ENCODE data around the gene ZBTB38. TPM values are rescaled to one million over a fixed set of nuclear protein-coding genes. Genes with fewer than 3 reads are reported as not detected.
A peak's percentile ranks its signal among the peaks of the same experiment; 100 is the strongest.

ZBTB38 gene
- total and polyA plus RNA-seq, 2 donors (not counting 1 experiment from before 2014, with no cell fraction given): 96.0 to 191 TPM

DNA sequence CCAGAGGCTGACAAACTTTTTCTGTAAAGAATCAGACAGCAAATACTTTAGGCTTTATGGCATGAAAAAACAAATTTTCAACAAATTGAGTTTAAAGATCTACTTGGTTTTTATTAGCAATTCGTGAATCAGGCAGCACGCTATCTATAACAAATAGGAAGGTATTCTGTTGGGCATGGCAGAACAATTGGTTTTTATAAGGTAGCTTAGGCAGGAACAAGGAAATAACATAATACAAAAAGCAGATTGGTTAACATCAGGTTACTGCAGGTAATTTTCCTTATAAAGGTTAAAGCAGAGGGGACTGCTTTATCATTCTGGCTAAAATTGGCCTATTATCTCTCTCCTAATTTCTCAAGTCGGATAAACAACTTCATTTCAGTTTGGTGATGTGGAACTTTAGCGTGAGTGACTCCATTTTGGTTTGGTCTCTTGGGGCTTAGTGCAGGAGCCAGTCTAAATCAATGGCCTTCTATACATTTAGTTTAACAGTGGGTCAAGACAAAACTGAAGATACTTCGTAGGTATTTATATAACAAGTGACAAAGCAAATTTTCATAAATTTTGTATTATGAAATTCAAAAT is 26.8 kb downstream of the ZBTB38 start:
- Histone ChIP-seq H3K9me3 (ENCODE audit: control insufficient read depth, insufficient read depth, low read depth, low read length) (no peaks in the 10 kb centered on the region), H2AFZ (ENCODE audit: low read length) (no peak overlapping the region), H3K27ac (ENCODE audit: insufficient read depth, low read length) (no peak overlapping the region), H3K4me3 (replicated peaks in 1 of 4; ENCODE audit: control extremely low read depth in 1 of 4, insufficient read depth in 1 of 4, low read depth in 3 of 4, low read length in 4 of 4) (no peak overlapping the region), H3K9ac (ENCODE audit: insufficient read depth, low read length) (no peak overlapping the region), H3K27me3 (ENCODE audit: control insufficient read depth, insufficient read depth, low read length) (no peaks in the 10 kb centered on the region), H3K4me2 (ENCODE audit: extremely low read depth, insufficient read depth, low read length) (no peak overlapping the region), H3K4me1 (ENCODE audit: control insufficient read depth, extremely low read depth, insufficient read depth, low read length) (peaks cover 2% of the 10 kb centered on the region), H3K36me3 (ENCODE audit: control insufficient read depth, insufficient read depth, low read length) (peaks cover 3% of the 10 kb centered on the region), H3K79me2 (ENCODE audit: control insufficient read depth, insufficient read depth, low read length) (peaks cover 43% of the 10 kb centered on the region), H4K20me1 (ENCODE audit: control insufficient read depth, extremely low read depth, insufficient read depth, low read length) (no peaks in the 10 kb centered on the region)
- no peak for DNase-seq (ENCODE audit: low read depth in 2 of 2)
- TF ChIP-seq EZH2 (IDR thresholded peaks at IDR 0.05; ENCODE audit: low read length, missing control alignments): no peak
- TF ChIP-seq, protein P1, sequence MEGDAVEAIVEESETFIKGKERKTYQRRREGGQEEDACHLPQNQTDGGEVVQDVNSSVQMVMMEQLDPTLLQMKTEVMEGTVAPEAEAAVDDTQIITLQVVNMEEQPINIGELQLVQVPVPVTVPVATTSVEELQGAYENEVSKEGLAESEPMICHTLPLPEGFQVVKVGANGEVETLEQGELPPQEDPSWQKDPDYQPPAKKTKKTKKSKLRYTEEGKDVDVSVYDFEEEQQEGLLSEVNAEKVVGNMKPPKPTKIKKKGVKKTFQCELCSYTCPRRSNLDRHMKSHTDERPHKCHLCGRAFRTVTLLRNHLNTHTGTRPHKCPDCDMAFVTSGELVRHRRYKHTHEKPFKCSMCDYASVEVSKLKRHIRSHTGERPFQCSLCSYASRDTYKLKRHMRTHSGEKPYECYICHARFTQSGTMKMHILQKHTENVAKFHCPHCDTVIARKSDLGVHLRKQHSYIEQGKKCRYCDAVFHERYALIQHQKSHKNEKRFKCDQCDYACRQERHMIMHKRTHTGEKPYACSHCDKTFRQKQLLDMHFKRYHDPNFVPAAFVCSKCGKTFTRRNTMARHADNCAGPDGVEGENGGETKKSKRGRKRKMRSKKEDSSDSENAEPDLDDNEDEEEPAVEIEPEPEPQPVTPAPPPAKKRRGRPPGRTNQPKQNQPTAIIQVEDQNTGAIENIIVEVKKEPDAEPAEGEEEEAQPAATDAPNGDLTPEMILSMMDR (conservative IDR thresholded peaks at IDR 0.05 in 1 of 2, IDR thresholded peaks at IDR 0.05 in 1 of 2; ENCODE audit: low read depth in 1 of 2, low read length in 2 of 2): no peak

- Histone ChIP-seq H3K4me3 (replicated peaks in 1 of 4; ENCODE audit: control extremely low read depth in 1 of 4, insufficient read depth in 1 of 4, low read depth in 3 of 4, low read length in 4 of 4) (no peak overlapping the region), H3K9me3 (ENCODE audit: control insufficient read depth, insufficient read depth, low read depth, low read length) (no peaks in the 10 kb centered on the region), H3K9ac (ENCODE audit: insufficient read depth, low read length) (no peak overlapping the region), H3K27ac (ENCODE audit: insufficient read depth, low read length) (no peak overlapping the region), H3K79me2 (ENCODE audit: control insufficient read depth, insufficient read depth, low read length) (peaks cover 42% of the 10 kb centered on the region), H2AFZ (ENCODE audit: low read length) (no peak overlapping the region), H3K4me1 (ENCODE audit: control insufficient read depth, extremely low read depth, insufficient read depth, low read length) (peaks cover 15% of the 10 kb centered on the region), H4K20me1 (ENCODE audit: control insufficient read depth, extremely low read depth, insufficient read depth, low read length) (no peaks in the 10 kb centered on the region), H3K4me2 (ENCODE audit: extremely low read depth, insufficient read depth, low read length) (no peak overlapping the region), H3K36me3 (ENCODE audit: control insufficient read depth, insufficient read depth, low read length) (peaks cover 3% of the 10 kb centered on the region), H3K27me3 (ENCODE audit: control insufficient read depth, insufficient read depth, low read length) (no peaks in the 10 kb centered on the region)
- DNase-seq (ENCODE audit: low read depth in 2 of 2): no peak
- TF ChIP-seq, protein P1 (conservative IDR thresholded peaks at IDR 0.05 in 1 of 2, IDR thresholded peaks at IDR 0.05 in 1 of 2; ENCODE audit: low read depth in 1 of 2, low read length in 2 of 2): no peak
- no peak for TF ChIP-seq EZH2 (IDR thresholded peaks at IDR 0.05; ENCODE audit: low read length, missing control alignments)
Observed at GRCh38 chr3:141397996-141398395, 29.7 kb downstream of the ZBTB38 start.

- H3K27ac ChIP-seq (ENCODE audit: insufficient read depth, low read length): peak overlapping the region; percentile 92
- H3K79me2 ChIP-seq (ENCODE audit: control insufficient read depth, insufficient read depth, low read length): peaks cover 48% of the 10 kb centered on the region
- H2AFZ ChIP-seq (ENCODE audit: low read length): no peak overlapping the region
Observed at GRCh38 chr3:141399200-141399599, 30.9 kb downstream of the ZBTB38 start.

More at GRCh38 chr3:141399200-141399599, 30.9 kb downstream of the ZBTB38 start:
- Histone ChIP-seq H4K20me1 (ENCODE audit: control insufficient read depth, extremely low read depth, insufficient read depth, low read length) (no peaks in the 10 kb centered on the region), H3K4me1 (ENCODE audit: control insufficient read depth, extremely low read depth, insufficient read depth, low read length) (peaks cover 15% of the 10 kb centered on the region), H3K36me3 (ENCODE audit: control insufficient read depth, insufficient read depth, low read length) (peaks cover 6% of the 10 kb centered on the region), H3K9ac (ENCODE audit: insufficient read depth, low read length) (no peak overlapping the region), H3K27me3 (ENCODE audit: control insufficient read depth, insufficient read depth, low read length) (no peaks in the 10 kb centered on the region), H3K4me2 (ENCODE audit: extremely low read depth, insufficient read depth, low read length) (no peak overlapping the region), H3K9me3 (ENCODE audit: control insufficient read depth, insufficient read depth, low read depth, low read length) (no peaks in the 10 kb centered on the region), H3K4me3 (replicated peaks in 1 of 4; ENCODE audit: control extremely low read depth in 1 of 4, insufficient read depth in 1 of 4, low read depth in 3 of 4, low read length in 4 of 4) (no peak overlapping the region)
- no peak for TF ChIP-seq EZH2 (IDR thresholded peaks at IDR 0.05; ENCODE audit: low read length, missing control alignments)
- TF ChIP-seq, protein P1 (conservative IDR thresholded peaks at IDR 0.05 in 1 of 2, IDR thresholded peaks at IDR 0.05 in 1 of 2; ENCODE audit: low read depth in 1 of 2, low read length in 2 of 2): no peak
- peak in 1 of 2 donors; percentile 40 for DNase-seq (ENCODE audit: low read depth in 2 of 2)
